K562 (cell line): ENCODE results near the gene PLCL1. TPM values are rescaled to one million over a fixed set of nuclear protein-coding genes. Genes with fewer than 3 reads are reported as not detected.

ENCODE experiments used
- ATAC-seq: fragments of 200-7000 bp; cut with Tn5 transposase; 3 replicates; pipeline ENCODE4 v1.9.1; 2020; ENCODE audit warnings: moderate library complexity
- BruUV-seq: library from RNA; stranded (reverse); fragments of 400-500 nt; replicated peaks from 2 replicates; lab custom pipeline; 2021; lab: Mats Ljungman, UMichigan
- CTCF ChIA-PET: fragments of 300-600 bp; formaldehyde crosslinking; extraction: SDS; loops from one replicate; lab custom pipeline; 2021; ENCODE audit warnings: low intra/inter-chr PET ratio; lab: Yijun Ruan, JAX
- POLR2A ChIA-PET: fragments of 300-600, 350-650 bp; sonication (Branson Sonifier 250); formaldehyde crosslinking; extraction: SDS; loops from one replicate; lab custom pipeline; 2021; ENCODE audit warnings: antibody characterized with exemption, inconsistent platforms; lab: Yijun Ruan, JAX
- DNase-seq, 4 experiments: peaks; one replicate each; pipeline versions ENCODE4 v3.0.0 to v3.0.0-alpha.2; 2011 to 2018; ENCODE audit warnings: low spot score in 3 of 4, mixed read lengths in 3 of 4; ENCODE audit errors: extremely low read depth in 1 of 4
- FAIRE-seq: peaks from 2 replicates; lab custom pipeline; 2011; peaks lifted over from hg19 to GRCh38; lab: Jason Lieb, UNC
- H2AFZ ChIP-seq: 2 replicates; pipeline ENCODE4 v1.6.0; 2011; ENCODE audit warnings: low read depth, low read length, control low read depth, inconsistent platforms
- H3K27ac ChIP-seq: fragments of 200-600 bp; 3 replicates; pipeline ENCODE4 v1.8.0; 2011; ENCODE audit warnings: low read depth, mild to moderate bottlenecking, control low read depth, inconsistent platforms, low read length, moderate library complexity, mixed read lengths; ENCODE audit errors: extremely low read depth
- H3K27me3 ChIP-seq, 2 experiments: fragments of 300-600 bp in 1 of 2; 2 replicates in 1 of 2; 3 replicates in 1 of 2; pipeline versions ENCODE4 v1.6.0 to v1.8.0; 2011; ENCODE audit warnings: inconsistent platforms in 2 of 2, low read length in 2 of 2, mild to moderate bottlenecking in 1 of 2, mixed read lengths in 1 of 2, moderate library complexity in 1 of 2; ENCODE audit not compliant: control insufficient read depth in 2 of 2, insufficient read depth in 2 of 2
- H3K36me3 ChIP-seq: fragments of 300-600 bp; 3 replicates; pipeline ENCODE4 v1.8.0; 2011; ENCODE audit warnings: mild to moderate bottlenecking, low read length, inconsistent platforms; ENCODE audit not compliant: control insufficient read depth, insufficient read depth
- H3K4me1 ChIP-seq, 2 experiments: fragments of 200-600 bp in 1 of 2; replicated peaks in 1 of 2; 2 replicates in 1 of 2; 3 replicates in 1 of 2; pipeline versions ENCODE4 v1.5.1 to v1.8.0; 2011; ENCODE audit warnings: inconsistent platforms in 2 of 2, low read length in 2 of 2, mild to moderate bottlenecking in 1 of 2, mixed read lengths in 1 of 2, moderate library complexity in 1 of 2; ENCODE audit not compliant: control insufficient read depth in 2 of 2, insufficient read depth in 2 of 2
- H3K4me2 ChIP-seq: 2 replicates; pipeline ENCODE4 v1.6.1; 2011; ENCODE audit warnings: low read length, control low read depth, inconsistent platforms, mixed read lengths; ENCODE audit not compliant: insufficient read depth
- H3K4me3 ChIP-seq: fragments of 200-600 bp; sonication (generic), shearing (Covaris generic); 2 replicates; pipeline ENCODE4 v1.5.1; 2016; ENCODE audit warnings: control low read depth, inconsistent platforms
- H3K79me2 ChIP-seq: fragments of 200-600 bp; 3 replicates; pipeline ENCODE4 v1.8.0; 2011; ENCODE audit warnings: low read length, inconsistent platforms; ENCODE audit not compliant: control insufficient read depth, insufficient read depth
- H3K9ac ChIP-seq, 2 experiments: 2 replicates each; pipeline versions ENCODE4 v1.6.0 to v1.6.1; 2011; ENCODE audit warnings: low read depth in 2 of 2, low read length in 2 of 2, control low read depth in 1 of 2, inconsistent platforms in 1 of 2, mild to moderate bottlenecking in 1 of 2, mixed read lengths in 1 of 2; ENCODE audit not compliant: insufficient read depth in 1 of 2
- H3K9me1 ChIP-seq: one replicate; pipeline ENCODE4 v1.6.0; 2011; ENCODE audit warnings: inconsistent platforms, mild to moderate bottlenecking, low read length, moderate library complexity; ENCODE audit not compliant: control insufficient read depth, insufficient read depth
- H3K9me3 ChIP-seq: replicated peaks from 2 replicates; pipeline ENCODE4 v1.5.1; 2011; ENCODE audit warnings: low read depth, low read length, inconsistent platforms; ENCODE audit not compliant: control insufficient read depth, insufficient read depth
- H4K20me1 ChIP-seq: replicated peaks from 2 replicates; pipeline ENCODE4 v1.6.1; 2011; ENCODE audit warnings: low read length, inconsistent platforms, mixed read lengths; ENCODE audit not compliant: control insufficient read depth, insufficient read depth
- BHLHE40 ChIP-seq: IDR thresholded peaks from 2 replicates; pipeline ENCODE4 v1.6.1; 2011; ENCODE audit warnings: low read length, improper control_type of control experiment
- ETV5 ChIP-seq: sonication (generic); formaldehyde crosslinking; IDR thresholded peaks from 2 replicates; pipeline ENCODE4 v1.4.0; 2020; ENCODE audit warnings: low read depth, mild to moderate bottlenecking, missing genetic modification reagents
- MECOM ChIP-seq: fragments of 250-450 bp; sonication (Bioruptor Pico); IDR thresholded peaks from 2 replicates; pipeline ENCODE4 v1.8.0; 2022; ENCODE audit warnings: inconsistent platforms
- NCOA4 ChIP-seq: fragments of 450-650 bp; IDR thresholded peaks from 2 replicates; pipeline ENCODE4 v1.6.1; 2018; ENCODE audit warnings: mild to moderate bottlenecking; ENCODE audit not compliant: partially characterized antibody
- NCOR1 ChIP-seq: fragments of 450-650 bp; IDR thresholded peaks from 2 replicates; pipeline ENCODE4 v1.6.1; 2016; ENCODE audit warnings: mild to moderate bottlenecking, moderate library complexity
- SNIP1 ChIP-seq: fragments of 450-650 bp; IDR thresholded peaks from 2 replicates; pipeline ENCODE4 v1.7.1; 2017; ENCODE audit warnings: low read depth, mild to moderate bottlenecking
- TARDBP ChIP-seq: fragments of 450-650 bp; IDR thresholded peaks from 2 replicates; pipeline ENCODE4 v1.6.1; 2016
- ZNF436 ChIP-seq: fragments of 250-450, 450-650 bp; sonication (Bioruptor Pico); formaldehyde crosslinking; IDR thresholded peaks from 2 replicates; pipeline ENCODE4 v1.7.0; 2020; ENCODE audit warnings: mild to moderate bottlenecking
- WGBS: fragments of 100-300 bp; shearing (Covaris generic); methylation state at CpG from one replicate; pipeline ENCODE4 v1.1.6; 2016; ENCODE audit warnings: low coverage, mixed read lengths; ENCODE audit not compliant: insufficient coverage; ENCODE audit errors: missing lambda C conversion rate; 5-methylcytosine and 5-hydroxymethylcytosine counted together
- in situ Hi-C: fragments of 300-500 bp; cut with MboI; formaldehyde crosslinking; loops from 4 replicates; pipeline ENCODE4 v1.15.0; 2018; ENCODE audit warnings: inconsistent platforms, mixed read lengths
- intact Hi-C: fragments of 100-400 bp; cut with micrococcal nuclease; formaldehyde crosslinking; loops from 2 replicates; pipeline ENCODE4 v1.14.2; 2022
- polyA plus RNA-seq, 8 experiments: library from polyadenylated mRNA; depleted of rRNA in 4 of 8; stranded (reverse) in 5 of 8; unstranded in 3 of 8; fragments of >200 nt; fragmentation: Nextera tagmentation in 2 of 8; fragmentation: Illumina TruSeq in 1 of 8; extraction: Ambion mirVana in 2 of 8; extraction: Trizol in 1 of 8; gene quantifications; 2 replicates each; pipeline versions ENCODE4 v1.2.1 to v1.2.3, GENCODE V29; 2011 to 2014; ENCODE audit warnings: inconsistent platforms in 1 of 8, missing spikeins in 1 of 8
- total RNA-seq, 7 experiments: library from RNA; depleted of rRNA in 6 of 7; stranded (reverse); fragments of >200 nt in 6 of 7; fragmentation: Illumina TruSeq in 2 of 7; extraction: Trizol in 2 of 7; gene quantifications; 2 replicates each; pipeline versions ENCODE4 v1.2.1 to v1.2.3, GENCODE V29; 2011 to 2021; ENCODE audit warnings: low replicate concordance in 1 of 7
- TF ChIP-seq, protein P1 (sequence below): sonication (generic); formaldehyde crosslinking; IDR thresholded peaks from 2 replicates; pipeline ENCODE4 v1.4.0; 2020; ENCODE audit warnings: mild to moderate bottlenecking, missing genetic modification reagents
- TF ChIP-seq, protein P2 (sequence below): fragments of 250-450 bp; sonication (Bioruptor Pico); IDR thresholded peaks from 2 replicates; pipeline ENCODE4 v1.9.0; 2021; ENCODE audit warnings: mild to moderate bottlenecking

PLCL1 gene
- total and polyA plus RNA-seq, 9 of the 15 experiments (the other 6 are each of a cell fraction or from before 2014, with no cell fraction given): 2.0 to 17.7 (median 8.6) TPM

DNA sequence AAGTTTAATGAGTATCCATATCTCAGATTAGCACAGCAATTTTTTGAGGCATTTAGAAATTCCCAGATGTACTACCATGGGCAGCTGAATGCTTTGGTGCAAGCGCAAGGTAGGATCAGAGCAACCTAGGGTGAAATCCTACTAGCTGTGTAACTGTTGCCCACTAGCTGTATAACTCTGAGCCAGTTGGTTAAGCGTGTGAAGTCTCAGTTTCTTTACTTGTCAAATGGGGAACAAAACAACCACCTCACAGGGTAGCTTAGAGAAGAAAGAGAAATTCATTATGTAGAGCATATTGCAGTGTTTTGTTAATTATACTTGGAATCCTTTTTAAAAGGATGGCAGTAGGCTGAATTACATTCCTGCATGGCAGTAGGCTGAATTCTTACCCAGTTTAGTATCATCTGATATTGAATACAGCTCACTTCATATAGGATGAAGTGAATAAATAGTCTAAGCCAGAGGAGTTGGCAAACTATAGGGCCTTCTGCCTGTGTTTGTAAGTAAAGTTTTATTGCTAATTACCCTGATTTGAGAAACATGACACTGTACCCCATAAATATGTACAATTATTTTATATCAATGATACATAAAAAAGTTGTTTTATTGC, 180.7 kb downstream of the PLCL1 start:
- H2AFZ ChIP-seq: no peak overlapping the region
- no peaks in the 10 kb centered on the region for H3K27me3 ChIP-seq
- peaks cover 0 to 21% of the 10 kb centered on the region in 2 experiments; a peak in 3 of 5 replicates for H3K4me1 ChIP-seq
- H4K20me1 ChIP-seq: no peaks in the 10 kb centered on the region
- DNase-seq: no peak
- H3K9ac ChIP-seq: no peak overlapping the region
- WGBS: 100% methylated on average over 2 of the region's 2 CpGs
- CTCF ChIA-PET: no interaction called here
- no peak overlapping the region for H3K27ac ChIP-seq
- H3K4me3 ChIP-seq: no peak overlapping the region
- peaks cover 3% of the 10 kb centered on the region; the same call in 1 of the 3 replicates for H3K36me3 ChIP-seq
- intact Hi-C loops: loop anchor here (5.0 kb wide), 1 partner anchor 133 kb away; no protein-coding TSS in a partner anchor
- POLR2A ChIA-PET: interaction anchor here (0.9 to 1.2 kb wide), 2 partner anchors 10 to 12 kb away, joined by 3 read pairs; no protein-coding TSS in a partner anchor
- FAIRE-seq: no peak
- ATAC-seq: no peak
- no peak overlapping the region for H3K4me2 ChIP-seq
- H3K9me3 ChIP-seq: peaks cover 3% of the 10 kb centered on the region
- no peaks in the 10 kb centered on the region for H3K9me1 ChIP-seq
- no peak for TF ChIP-seq ETV5 (CRISPR knock-in tag)
- H3K79me2 ChIP-seq: peaks cover 62% of the 10 kb centered on the region
- in situ Hi-C loops: no loop called here
- BruUV-seq: no TSS peak

DNA sequence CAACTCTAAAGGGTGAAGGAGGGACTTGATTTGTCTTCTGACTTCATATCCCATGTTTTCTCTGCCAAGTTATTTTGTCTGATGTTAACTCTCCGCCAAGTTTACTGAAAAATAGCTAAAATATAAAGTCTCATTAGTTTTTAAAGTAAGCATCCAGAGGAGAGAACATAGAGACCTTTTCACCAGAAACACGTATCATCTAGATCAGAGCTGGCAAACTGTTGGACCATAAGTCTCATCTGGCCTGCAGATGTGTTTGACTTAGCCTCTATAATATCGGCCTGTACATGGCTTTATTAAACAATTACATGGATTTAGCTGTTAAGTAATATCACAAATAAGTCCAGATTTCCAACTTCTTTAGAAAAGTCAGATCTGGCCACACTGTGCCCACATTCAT, 182.6 kb downstream of the PLCL1 start:
- H3K9me3 ChIP-seq: peaks cover 6% of the 10 kb centered on the region
- DNase-seq: no peak
- H3K4me2 ChIP-seq: no peak overlapping the region
- no peak overlapping the region for H3K4me3 ChIP-seq
- intact Hi-C loops: loop anchor here (5.0 kb wide), 1 partner anchor 135 kb away; no protein-coding TSS in a partner anchor
- no peak overlapping the region for H3K27ac ChIP-seq
- FAIRE-seq: no peak
- POLR2A ChIA-PET: interaction anchor here (0.6 to 1.2 kb wide), 2 partner anchors 13 to 50 kb away, joined by 3 read pairs; no protein-coding TSS in a partner anchor
- H3K36me3 ChIP-seq: peaks cover 7% of the 10 kb centered on the region; the same call in 1 of the 3 replicates
- BruUV-seq: no TSS peak
- 91% methylated on average over 3 of the region's 3 CpGs for WGBS
- in situ Hi-C loops: no loop called here
- H3K4me1 ChIP-seq: peaks cover 0 to 15% of the 10 kb centered on the region in 2 experiments; a peak in 2 of 5 replicates
- H3K27me3 ChIP-seq: no peaks in the 10 kb centered on the region
- ATAC-seq: no peak
- no peak overlapping the region for H2AFZ ChIP-seq
- H4K20me1 ChIP-seq: no peaks in the 10 kb centered on the region
- H3K79me2 ChIP-seq: peaks cover 58% of the 10 kb centered on the region
- H3K9me1 ChIP-seq: no peaks in the 10 kb centered on the region
- CTCF ChIA-PET: no interaction called here
- H3K9ac ChIP-seq: no peak overlapping the region
- TF ChIP-seq ZNF436 (CRISPR knock-in tag) (no peak), NCOR1 (no peak), NCOA4 (no peak), MECOM (no peak), TARDBP (no peak), SNIP1 (no peak), BHLHE40 (no peak)
- TF ChIP-seq, protein P1, sequence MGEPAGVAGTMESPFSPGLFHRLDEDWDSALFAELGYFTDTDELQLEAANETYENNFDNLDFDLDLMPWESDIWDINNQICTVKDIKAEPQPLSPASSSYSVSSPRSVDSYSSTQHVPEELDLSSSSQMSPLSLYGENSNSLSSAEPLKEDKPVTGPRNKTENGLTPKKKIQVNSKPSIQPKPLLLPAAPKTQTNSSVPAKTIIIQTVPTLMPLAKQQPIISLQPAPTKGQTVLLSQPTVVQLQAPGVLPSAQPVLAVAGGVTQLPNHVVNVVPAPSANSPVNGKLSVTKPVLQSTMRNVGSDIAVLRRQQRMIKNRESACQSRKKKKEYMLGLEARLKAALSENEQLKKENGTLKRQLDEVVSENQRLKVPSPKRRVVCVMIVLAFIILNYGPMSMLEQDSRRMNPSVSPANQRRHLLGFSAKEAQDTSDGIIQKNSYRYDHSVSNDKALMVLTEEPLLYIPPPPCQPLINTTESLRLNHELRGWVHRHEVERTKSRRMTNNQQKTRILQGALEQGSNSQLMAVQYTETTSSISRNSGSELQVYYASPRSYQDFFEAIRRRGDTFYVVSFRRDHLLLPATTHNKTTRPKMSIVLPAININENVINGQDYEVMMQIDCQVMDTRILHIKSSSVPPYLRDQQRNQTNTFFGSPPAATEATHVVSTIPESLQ: no peak
- TF ChIP-seq, protein P2, sequence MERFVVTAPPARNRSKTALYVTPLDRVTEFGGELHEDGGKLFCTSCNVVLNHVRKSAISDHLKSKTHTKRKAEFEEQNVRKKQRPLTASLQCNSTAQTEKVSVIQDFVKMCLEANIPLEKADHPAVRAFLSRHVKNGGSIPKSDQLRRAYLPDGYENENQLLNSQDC (CRISPR knock-in tag): no peak
